Measurements from ENCODE around the gene EML3.

GRCh38 chr11:62555464-62556107, 57.0 kb downstream of the EML3 start:
- no peak for TF ChIP-seq CTCF (IDR thresholded peaks at IDR 0.05)
- no peak for TF ChIP-seq CBX8 (IDR thresholded peaks at IDR 0.05)
- TF ChIP-seq SREBF2 (IDR thresholded peaks at IDR 0.05): no peak
- no peak for TF ChIP-seq REST (IDR thresholded peaks at IDR 0.05)
- no peak for TF ChIP-seq HOXA7 (CRISPR knock-in tag; IDR thresholded peaks at IDR 0.05)
- TF ChIP-seq KDM5A (IDR thresholded peaks at IDR 0.05): no peak
- no peak for TF ChIP-seq JUN (IDR thresholded peaks at IDR 0.05)
- TF ChIP-seq ZFP36 (IDR thresholded peaks at IDR 0.05; ENCODE audit: borderline replicate concordance, partially characterized antibody): no peak
- no peak for TF ChIP-seq BHLHE40 (IDR thresholded peaks at IDR 0.05; ENCODE audit: low read depth, low read length)
- TF ChIP-seq EP300 (IDR thresholded peaks at IDR 0.05): no peak
- TF ChIP-seq RFX5 (IDR thresholded peaks at IDR 0.05): no peak
- no peak for TF ChIP-seq TP53 (CRISPR knock-in tag; IDR thresholded peaks at IDR 0.05)
- TF ChIP-seq CHD4 (IDR thresholded peaks at IDR 0.05; ENCODE audit: borderline replicate concordance): no peak

Measured in A549 (cell line).